HG02884 (cell line): Measurements from ENCODE around the gene KRTAP5-6.

ENCODE experiments used
- ATAC-seq: cut with Tn5 transposase; IDR thresholded peaks from one replicate; pipeline ENCODE4 v1.9.1; 2021; ENCODE audit warnings: mild to moderate bottlenecking, moderate library complexity; ENCODE audit not compliant: unreplicated experiment

KRTAP5-6 gene

DNA sequence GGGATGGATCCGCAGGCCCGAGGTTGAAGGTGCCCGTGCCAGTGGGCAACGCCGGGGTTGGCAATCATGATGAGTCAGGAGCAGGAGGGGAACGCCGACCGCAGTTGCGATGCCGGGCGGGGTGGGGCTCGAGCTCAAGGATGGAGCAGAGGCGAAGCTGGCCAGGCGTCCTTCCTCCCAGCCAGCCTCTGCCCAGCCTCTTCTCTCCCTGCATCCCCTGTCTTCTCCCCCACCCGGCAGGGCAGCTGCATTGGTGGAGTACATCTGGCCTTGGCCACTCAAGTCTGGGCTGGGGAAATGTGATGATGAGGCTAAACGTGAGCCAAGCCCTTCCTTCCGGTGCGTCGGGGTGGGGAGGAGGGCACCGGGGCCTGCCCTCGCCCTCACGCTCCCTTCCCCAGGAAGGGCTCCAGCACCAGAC, 49.5 kb downstream of the KRTAP5-6 start:
- ATAC-seq: no peak

DNA sequence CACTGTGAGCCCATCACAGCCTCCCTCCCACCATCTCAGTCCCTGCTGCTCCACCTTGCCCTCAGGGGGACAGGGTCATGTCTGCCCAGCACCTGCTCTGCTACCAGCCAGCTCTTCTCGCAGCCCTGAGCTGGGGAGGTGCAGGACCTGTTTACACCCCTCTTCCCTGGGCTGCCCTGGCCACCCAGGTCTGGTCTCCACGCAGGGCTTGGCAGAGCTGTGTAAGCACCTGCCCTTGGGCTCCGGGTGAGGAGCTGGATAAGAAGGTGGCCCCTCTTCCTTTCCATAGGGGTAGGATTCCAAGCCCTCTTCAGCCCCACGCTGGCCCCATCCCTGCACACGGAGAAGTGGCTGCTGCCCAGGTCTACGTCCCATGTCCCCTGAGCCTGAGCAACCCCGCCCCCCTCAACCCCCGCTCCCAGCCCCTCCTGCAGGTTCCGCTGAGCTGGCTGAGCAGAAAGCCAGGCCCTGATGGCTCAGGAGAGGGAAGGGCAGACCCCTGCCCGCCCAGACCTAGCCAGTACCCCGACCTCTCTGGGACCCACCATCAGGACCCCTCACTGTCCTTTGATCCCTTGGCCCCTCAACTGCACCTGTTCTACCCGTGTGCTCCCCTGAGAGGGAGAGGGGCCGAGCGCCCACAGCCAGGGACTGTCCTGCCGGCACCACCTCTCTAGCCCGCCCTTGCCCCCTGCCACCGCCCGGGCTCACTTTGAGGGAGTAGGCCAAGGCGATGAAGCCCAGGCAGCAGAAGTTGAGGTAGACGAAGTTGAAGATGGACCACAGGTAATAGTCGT, 50.2 kb downstream of the KRTAP5-6 start:
- no peak for ATAC-seq
